GM19035 (cell line): ENCODE results near the gene ANKUB1.

Experiments
- ATAC-seq: cut with Tn5 transposase; IDR thresholded peaks from one replicate; pipeline ENCODE4 v1.9.1; 2021; ENCODE audit not compliant: unreplicated experiment

Gene ANKUB1

DNA sequence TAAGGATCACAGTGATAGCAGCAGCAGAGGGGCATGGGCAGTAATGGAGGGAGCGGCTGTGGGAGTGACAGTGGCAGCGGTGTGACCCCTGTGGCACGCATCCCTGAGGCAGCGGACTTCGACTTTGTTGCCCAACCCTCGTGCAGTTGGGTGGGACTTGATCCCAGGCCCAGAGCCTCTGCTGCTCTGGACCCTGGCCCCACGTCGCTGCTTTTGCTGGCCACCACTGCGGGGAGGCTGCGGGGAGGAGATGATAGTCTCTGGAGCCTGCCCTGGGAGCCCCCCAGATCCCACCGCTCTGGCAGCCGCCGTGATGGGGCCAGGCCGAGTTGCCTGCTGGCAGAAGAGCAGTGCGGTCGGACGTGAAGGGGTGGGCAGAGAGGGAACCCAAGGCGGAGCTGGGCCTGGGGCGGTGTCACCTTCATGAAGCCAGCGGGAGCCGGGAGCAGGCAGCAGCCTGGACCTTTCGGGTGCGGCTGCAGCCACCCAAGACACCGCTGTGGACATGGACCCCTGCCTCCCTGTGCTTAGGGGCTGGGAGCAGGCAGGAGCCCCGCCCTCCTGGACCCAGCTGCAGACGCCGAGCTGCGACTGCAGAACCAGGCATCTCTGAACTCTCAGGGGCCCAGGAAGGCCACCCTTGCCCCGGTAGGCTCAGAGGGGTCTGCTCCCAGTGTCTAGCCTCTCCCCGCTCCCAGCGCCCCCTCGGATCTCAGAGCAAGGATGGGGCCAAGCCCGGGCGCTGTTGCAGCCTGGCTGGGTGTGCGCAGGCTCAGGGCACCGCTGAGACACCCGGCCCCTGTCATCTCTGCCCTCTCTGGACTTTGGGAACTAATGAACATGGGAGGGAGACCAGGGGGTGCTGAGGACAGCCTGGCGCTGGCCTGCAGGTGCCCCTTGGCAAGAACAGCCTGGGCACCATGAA is 78.4 kb downstream of the ANKUB1 start:
- no peak for ATAC-seq
